ENCODE results near the gene CDH22. TPM values are rescaled to one million over a fixed set of nuclear protein-coding genes. Genes with fewer than 3 reads are reported as not detected.

Gene CDH22
- total RNA-seq, 3 donors from 2014 or later (not counting 1 experiment from before 2014, with no cell fraction given) = not detected

GRCh38 chr20:46289432-46289831 lies 18.9 kb downstream of the CDH22 start:
- intact Hi-C loops (cut with micrococcal nuclease) = no loop called here
- Mint-ChIP-seq H3K27me3 (ENCODE audit: low read depth in 2 of 2) (peaks cover 18 to 31% of the 10 kb centered on the region in 2 donors), H3K9me3 (no peaks in the 10 kb centered on the region), H3K4me3 (no peak overlapping the region), H3K36me3 (no peaks in the 10 kb centered on the region), H3K4me1 (no peaks in the 10 kb centered on the region), H3K27ac (no peak overlapping the region)
- Histone ChIP-seq H3K4me3 (ENCODE audit: low read length) (no peak overlapping the region), H3K4me1 (ENCODE audit: control insufficient read depth, insufficient read depth, low read length) (no peaks in the 10 kb centered on the region), H3K27ac (ENCODE audit: low read length) (no peak overlapping the region), H3K27me3 (ENCODE audit: control insufficient read depth, insufficient read depth, low read length) (no peaks in the 10 kb centered on the region), H3K36me3 (ENCODE audit: control insufficient read depth, insufficient read depth, low read length) (no peaks in the 10 kb centered on the region), H3K9me3 (ENCODE audit: control insufficient read depth, insufficient read depth, low read length) (no peaks in the 10 kb centered on the region)
- TF ChIP-seq, protein P1, sequence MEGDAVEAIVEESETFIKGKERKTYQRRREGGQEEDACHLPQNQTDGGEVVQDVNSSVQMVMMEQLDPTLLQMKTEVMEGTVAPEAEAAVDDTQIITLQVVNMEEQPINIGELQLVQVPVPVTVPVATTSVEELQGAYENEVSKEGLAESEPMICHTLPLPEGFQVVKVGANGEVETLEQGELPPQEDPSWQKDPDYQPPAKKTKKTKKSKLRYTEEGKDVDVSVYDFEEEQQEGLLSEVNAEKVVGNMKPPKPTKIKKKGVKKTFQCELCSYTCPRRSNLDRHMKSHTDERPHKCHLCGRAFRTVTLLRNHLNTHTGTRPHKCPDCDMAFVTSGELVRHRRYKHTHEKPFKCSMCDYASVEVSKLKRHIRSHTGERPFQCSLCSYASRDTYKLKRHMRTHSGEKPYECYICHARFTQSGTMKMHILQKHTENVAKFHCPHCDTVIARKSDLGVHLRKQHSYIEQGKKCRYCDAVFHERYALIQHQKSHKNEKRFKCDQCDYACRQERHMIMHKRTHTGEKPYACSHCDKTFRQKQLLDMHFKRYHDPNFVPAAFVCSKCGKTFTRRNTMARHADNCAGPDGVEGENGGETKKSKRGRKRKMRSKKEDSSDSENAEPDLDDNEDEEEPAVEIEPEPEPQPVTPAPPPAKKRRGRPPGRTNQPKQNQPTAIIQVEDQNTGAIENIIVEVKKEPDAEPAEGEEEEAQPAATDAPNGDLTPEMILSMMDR (IDR thresholded peaks at IDR 0.05) = no peak
- WGBS (ENCODE audit: insufficient coverage) = 85% methylated on average over 5 of the region's 5 CpGs
- no peak for DNase-seq
- no peak for ATAC-seq

- H3K36me3 Mint-ChIP-seq = no peaks in the 10 kb centered on the region
- H3K4me3 Mint-ChIP-seq = no peak overlapping the region
- H3K4me3 ChIP-seq (ENCODE audit: low read length) = no peak overlapping the region
- 86% methylated on average over 6 of the region's 7 CpGs for WGBS (ENCODE audit: insufficient coverage)
- no peaks in the 10 kb centered on the region for H3K9me3 Mint-ChIP-seq
- H3K9me3 ChIP-seq (ENCODE audit: control insufficient read depth, insufficient read depth, low read length) = no peaks in the 10 kb centered on the region
- H3K36me3 ChIP-seq (ENCODE audit: control insufficient read depth, insufficient read depth, low read length) = no peaks in the 10 kb centered on the region
- DNase-seq (no peak), ATAC-seq (no peak)
- no peaks in the 10 kb centered on the region for H3K27me3 ChIP-seq (ENCODE audit: control insufficient read depth, insufficient read depth, low read length)
- no peaks in the 10 kb centered on the region for H3K4me1 ChIP-seq (ENCODE audit: control insufficient read depth, insufficient read depth, low read length)
- H3K4me1 Mint-ChIP-seq = no peaks in the 10 kb centered on the region
- H3K27ac Mint-ChIP-seq = no peak overlapping the region
- intact Hi-C loops (cut with micrococcal nuclease) = no loop called here
- no peak overlapping the region for H3K27ac ChIP-seq (ENCODE audit: low read length)
- TF ChIP-seq, protein P1 (IDR thresholded peaks at IDR 0.05) = no peak
- peaks cover 21 to 33% of the 10 kb centered on the region in 2 donors for H3K27me3 Mint-ChIP-seq (ENCODE audit: low read depth in 2 of 2)
Measured at GRCh38 chr20:46286977-46287376, 21.3 kb downstream of the CDH22 start.

GRCh38 chr20:46286382-46286781 lies 21.9 kb downstream of the CDH22 start:
- Histone ChIP-seq H3K27me3 (ENCODE audit: control insufficient read depth, insufficient read depth, low read length) (no peaks in the 10 kb centered on the region), H3K4me1 (ENCODE audit: control insufficient read depth, insufficient read depth, low read length) (no peaks in the 10 kb centered on the region), H3K9me3 (ENCODE audit: control insufficient read depth, insufficient read depth, low read length) (no peaks in the 10 kb centered on the region), H3K36me3 (ENCODE audit: control insufficient read depth, insufficient read depth, low read length) (no peaks in the 10 kb centered on the region), H3K27ac (ENCODE audit: low read length) (no peak overlapping the region), H3K4me3 (ENCODE audit: low read length) (no peak overlapping the region)
- intact Hi-C loops (cut with micrococcal nuclease) = no loop called here
- 69% methylated on average over 13 of the region's 13 CpGs for WGBS (ENCODE audit: insufficient coverage)
- H3K36me3 Mint-ChIP-seq = no peaks in the 10 kb centered on the region
- DNase-seq (no peak), ATAC-seq (no peak)
- no peaks in the 10 kb centered on the region for H3K9me3 Mint-ChIP-seq
- H3K27ac Mint-ChIP-seq = no peak overlapping the region
- H3K4me3 Mint-ChIP-seq = no peak overlapping the region
- TF ChIP-seq, protein P1 (IDR thresholded peaks at IDR 0.05) = no peak
- H3K4me1 Mint-ChIP-seq = no peaks in the 10 kb centered on the region
- peaks cover 17 to 33% of the 10 kb centered on the region in 2 donors for H3K27me3 Mint-ChIP-seq (ENCODE audit: low read depth in 2 of 2)

- WGBS (ENCODE audit: insufficient coverage) = 70% methylated on average over 3 of the region's 3 CpGs
- Mint-ChIP-seq H3K36me3 (no peaks in the 10 kb centered on the region), H3K4me1 (no peaks in the 10 kb centered on the region), H3K9me3 (no peaks in the 10 kb centered on the region), H3K27me3 (ENCODE audit: low read depth in 2 of 2) (peaks cover 18 to 39% of the 10 kb centered on the region in 2 donors), H3K27ac (no peak overlapping the region), H3K4me3 (no peak overlapping the region)
- H3K27me3 ChIP-seq (ENCODE audit: control insufficient read depth, insufficient read depth, low read length) = no peaks in the 10 kb centered on the region
- TF ChIP-seq, protein P1 (IDR thresholded peaks at IDR 0.05) = no peak
- no peak overlapping the region for H3K27ac ChIP-seq (ENCODE audit: low read length)
- no peak for ATAC-seq
- no peaks in the 10 kb centered on the region for H3K36me3 ChIP-seq (ENCODE audit: control insufficient read depth, insufficient read depth, low read length)
- H3K9me3 ChIP-seq (ENCODE audit: control insufficient read depth, insufficient read depth, low read length) = no peaks in the 10 kb centered on the region
- intact Hi-C loops (cut with micrococcal nuclease) = no loop called here
- DNase-seq = no peak
- H3K4me1 ChIP-seq (ENCODE audit: control insufficient read depth, insufficient read depth, low read length) = no peaks in the 10 kb centered on the region
- H3K4me3 ChIP-seq (ENCODE audit: low read length) = no peak overlapping the region
Measured at GRCh38 chr20:46285740-46286139, 22.6 kb downstream of the CDH22 start.
